M059J (cell line): Measurements from ENCODE around the gene BEND6. TPM values are rescaled to one million over a fixed set of nuclear protein-coding genes. Genes with fewer than 3 reads are reported as not detected.

ENCODE experiments used
- total RNA-seq: library from RNA; depleted of rRNA; stranded (reverse); fragments of >200 nt; shearing (Covaris generic); gene quantifications from 2 replicates; pipeline ENCODE4 v1.2.3, GENCODE V29; 2014; rRNA removed

Gene BEND6
- total RNA-seq, 1 experiment from 2014 or later: 21.4 TPM

Other genes with a start within 250 kb of the BEND6 start
- gene KIAA1586, start 91.6 kb downstream of the BEND6 start, total RNA-seq: 17.3 and 17.9 TPM in 2 replicates
- 37.9 and 48.6 TPM in 2 replicates for gene ZNF451, start 135.1 kb downstream of the BEND6 start, total RNA-seq
- gene BAG2, start 217.2 kb downstream of the BEND6 start, total RNA-seq: 9.4 and 11.9 TPM in 2 replicates